Coronary artery (tissue), 2 donors: Measurements from ENCODE around the gene DTYMK.

Experiments used
- DNase-seq: peaks from one replicate; pipeline ENCODE4 v3.0.0-alpha.2; 2017; ENCODE audit warnings: low spot score
- H3K27ac ChIP-seq, 2 donors: fragments of 200-600 bp; sonication (generic); one replicate each; pipeline ENCODE4 v1.5.1; 2016 to 2019
- H3K4me3 ChIP-seq: fragments of 200-600 bp; sonication (generic); 2 replicates; pipeline ENCODE4 v1.5.1; 2016; ENCODE audit warnings: mild to moderate bottlenecking, moderate library complexity
- TF ChIP-seq, protein P1 (sequence below): fragments of 200-600 bp; sonication (generic); IDR thresholded peaks from one replicate; pipeline ENCODE4 v1.5.1; 2019; ENCODE audit warnings: antibody characterized with exemption

Gene DTYMK

DNA sequence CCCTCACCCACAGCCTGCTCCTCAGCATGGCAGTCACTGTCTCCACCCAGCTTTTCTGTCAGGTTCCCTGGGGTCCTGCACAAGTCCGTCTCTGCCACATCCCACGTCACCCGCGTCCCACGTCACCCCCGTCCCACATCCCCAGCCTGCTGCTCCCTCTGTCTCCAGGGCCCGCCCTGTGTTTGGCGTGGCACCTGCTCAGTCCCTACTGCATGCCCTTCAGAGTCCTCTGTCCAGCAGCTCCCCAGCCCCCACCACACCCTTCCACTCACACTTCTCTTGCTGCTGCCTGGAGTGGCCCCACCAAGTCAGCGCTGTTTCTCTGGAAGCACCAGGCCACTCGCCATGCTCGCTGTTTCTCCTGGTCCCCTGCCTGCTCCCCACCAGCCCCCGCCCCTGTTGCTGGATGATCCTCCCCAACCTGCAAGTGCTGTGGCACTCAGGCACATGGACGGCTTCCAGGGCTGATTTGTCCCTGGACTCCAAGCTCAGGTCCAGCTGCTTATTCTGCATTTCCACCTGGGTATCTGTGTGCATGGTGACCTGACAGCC, 30.3 kb downstream of the DTYMK start:
- H3K27ac ChIP-seq, result no peak overlapping the region
- no peak overlapping the region for H3K4me3 ChIP-seq
- TF ChIP-seq, protein P1, sequence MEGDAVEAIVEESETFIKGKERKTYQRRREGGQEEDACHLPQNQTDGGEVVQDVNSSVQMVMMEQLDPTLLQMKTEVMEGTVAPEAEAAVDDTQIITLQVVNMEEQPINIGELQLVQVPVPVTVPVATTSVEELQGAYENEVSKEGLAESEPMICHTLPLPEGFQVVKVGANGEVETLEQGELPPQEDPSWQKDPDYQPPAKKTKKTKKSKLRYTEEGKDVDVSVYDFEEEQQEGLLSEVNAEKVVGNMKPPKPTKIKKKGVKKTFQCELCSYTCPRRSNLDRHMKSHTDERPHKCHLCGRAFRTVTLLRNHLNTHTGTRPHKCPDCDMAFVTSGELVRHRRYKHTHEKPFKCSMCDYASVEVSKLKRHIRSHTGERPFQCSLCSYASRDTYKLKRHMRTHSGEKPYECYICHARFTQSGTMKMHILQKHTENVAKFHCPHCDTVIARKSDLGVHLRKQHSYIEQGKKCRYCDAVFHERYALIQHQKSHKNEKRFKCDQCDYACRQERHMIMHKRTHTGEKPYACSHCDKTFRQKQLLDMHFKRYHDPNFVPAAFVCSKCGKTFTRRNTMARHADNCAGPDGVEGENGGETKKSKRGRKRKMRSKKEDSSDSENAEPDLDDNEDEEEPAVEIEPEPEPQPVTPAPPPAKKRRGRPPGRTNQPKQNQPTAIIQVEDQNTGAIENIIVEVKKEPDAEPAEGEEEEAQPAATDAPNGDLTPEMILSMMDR, result no peak
- no peak for DNase-seq

DNA sequence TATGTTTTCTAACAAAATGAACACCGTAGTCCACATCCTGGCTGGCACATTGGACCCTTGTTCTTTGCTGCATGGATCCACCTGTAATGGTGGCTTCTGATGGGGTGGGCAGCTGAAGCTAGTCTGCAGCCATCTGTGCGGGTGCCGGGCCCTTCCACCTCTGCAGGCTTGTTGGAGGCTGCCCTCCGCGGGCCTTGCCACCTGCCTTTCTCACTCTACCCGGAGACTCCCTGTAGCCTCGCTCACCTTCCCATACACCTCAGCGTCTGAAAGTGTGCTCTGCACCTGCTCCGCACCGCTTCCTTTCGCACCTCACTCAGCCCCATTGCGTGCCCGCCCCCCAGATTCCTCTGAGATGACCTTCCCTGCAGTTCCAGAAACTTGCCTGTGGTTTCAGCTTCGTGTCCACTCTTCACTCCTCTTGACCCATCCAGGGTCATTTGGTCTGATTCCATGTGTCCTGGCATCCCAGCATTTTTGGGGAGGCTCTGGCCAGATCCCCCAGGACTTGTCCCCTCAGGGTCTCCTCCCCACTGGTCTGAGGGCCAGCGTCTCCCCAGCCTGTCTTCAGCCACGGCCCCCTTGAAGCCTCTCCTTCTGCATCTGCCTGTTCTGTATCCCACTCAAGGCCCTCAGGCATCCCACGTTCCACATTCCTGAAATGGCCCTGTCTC, 31.0 kb downstream of the DTYMK start:
- DNase-seq, result no peak
- TF ChIP-seq, protein P1, result no peak
- no peak overlapping the region for H3K4me3 ChIP-seq
- H3K27ac ChIP-seq, result no peak overlapping the region

DNA sequence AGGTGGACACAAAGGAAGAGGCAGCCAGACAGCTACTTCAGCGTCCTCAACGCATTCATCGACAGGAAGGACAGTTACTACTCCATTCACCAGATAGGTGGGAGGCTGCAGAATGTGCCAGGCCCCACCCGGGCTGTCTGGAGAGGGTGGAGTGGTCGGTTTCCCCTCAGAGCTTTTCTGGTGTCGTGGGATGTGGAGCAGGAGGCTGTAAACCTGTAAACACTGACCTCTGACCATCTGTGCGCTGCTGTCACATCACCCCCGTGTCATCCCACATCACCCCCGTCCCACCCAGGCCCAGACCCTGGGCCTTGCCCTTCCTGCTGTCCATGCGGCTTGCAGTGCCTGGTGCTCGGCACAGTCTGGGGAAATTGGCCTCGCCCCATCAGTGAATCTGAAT, 32.1 kb downstream of the DTYMK start:
- TF ChIP-seq, protein P1, result no peak
- Histone ChIP-seq H3K4me3 (no peak overlapping the region), H3K27ac (no peak overlapping the region)
- DNase-seq, result no peak

DNA sequence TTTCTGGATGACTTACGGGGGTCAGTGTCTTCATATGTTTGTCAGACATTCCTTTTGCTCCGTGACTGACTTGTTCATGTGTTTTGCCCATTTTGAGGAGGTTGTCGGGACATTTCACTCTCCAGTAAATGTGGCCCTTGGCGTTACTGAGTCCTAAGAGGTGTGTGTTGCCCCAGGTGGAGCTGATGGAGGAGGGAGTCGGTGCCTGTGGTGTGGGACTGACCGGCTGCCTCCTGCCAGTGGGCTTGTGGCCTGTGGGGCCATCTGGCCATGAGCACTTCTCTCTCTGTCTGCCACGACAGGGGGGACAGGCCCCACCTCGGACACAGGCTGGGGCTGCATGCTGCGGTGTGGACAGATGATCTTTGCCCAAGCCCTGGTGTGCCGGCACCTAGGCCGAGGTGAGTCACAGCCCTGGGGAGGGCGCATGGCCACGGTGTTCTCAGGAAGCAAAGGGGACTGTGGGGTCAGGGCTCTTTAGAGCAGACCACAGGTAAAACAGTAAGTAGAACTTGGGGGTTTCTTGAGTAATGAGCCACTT, 33.3 kb downstream of the DTYMK start:
- TF ChIP-seq, protein P1, result no peak
- DNase-seq, result no peak

DNA sequence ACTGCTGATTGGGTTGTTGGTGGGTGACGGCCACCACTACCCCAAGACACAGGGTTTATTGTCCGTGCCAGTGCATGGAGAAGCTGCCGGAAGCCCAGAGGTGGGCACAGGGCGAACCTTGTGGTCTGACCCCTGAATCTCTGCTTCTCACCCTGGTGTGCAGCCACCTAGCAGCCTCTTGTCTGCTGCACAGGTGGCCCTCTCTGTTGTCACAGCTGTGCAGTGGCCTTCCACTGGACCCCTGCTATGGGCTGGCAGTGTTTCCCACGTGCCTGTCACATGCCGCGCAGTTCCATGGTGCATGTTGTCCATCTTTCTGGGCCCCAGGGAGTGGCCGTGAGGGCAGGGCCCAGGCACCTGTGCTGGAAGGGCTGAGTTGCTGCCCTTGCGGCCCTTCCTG, 33.9 kb downstream of the DTYMK start:
- TF ChIP-seq, protein P1, result no peak
- no peak overlapping the region for H3K4me3 ChIP-seq
- DNase-seq, result no peak
- H3K27ac ChIP-seq, result no peak overlapping the region

More for the DNA sequence above, 33.3 kb downstream of the DTYMK start:
- Histone ChIP-seq H3K27ac (no peak overlapping the region), H3K4me3 (no peak overlapping the region)

DNA sequence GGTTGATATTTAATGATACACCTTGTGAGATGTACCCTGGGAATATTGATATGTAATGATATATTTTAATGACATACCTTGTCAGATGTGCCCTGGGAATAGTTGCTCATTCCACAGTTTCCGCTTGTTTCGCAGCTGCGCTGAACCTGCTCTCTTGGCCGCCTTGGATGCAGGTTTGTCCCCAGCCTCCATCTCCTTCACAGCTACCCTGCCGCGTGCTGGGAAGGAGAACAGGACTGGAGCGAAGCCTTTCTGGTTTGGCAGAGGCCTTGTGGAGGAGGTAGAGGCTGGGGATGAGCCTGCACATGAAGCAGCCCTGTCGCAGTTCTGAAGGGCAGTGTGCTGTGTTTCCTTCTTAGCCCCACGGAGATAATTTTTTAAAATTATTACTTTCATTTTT, 34.5 kb downstream of the DTYMK start:
- DNase-seq, result no peak
- H3K4me3 ChIP-seq, result no peak overlapping the region
- TF ChIP-seq, protein P1, result no peak
- no peak overlapping the region for H3K27ac ChIP-seq

DNA sequence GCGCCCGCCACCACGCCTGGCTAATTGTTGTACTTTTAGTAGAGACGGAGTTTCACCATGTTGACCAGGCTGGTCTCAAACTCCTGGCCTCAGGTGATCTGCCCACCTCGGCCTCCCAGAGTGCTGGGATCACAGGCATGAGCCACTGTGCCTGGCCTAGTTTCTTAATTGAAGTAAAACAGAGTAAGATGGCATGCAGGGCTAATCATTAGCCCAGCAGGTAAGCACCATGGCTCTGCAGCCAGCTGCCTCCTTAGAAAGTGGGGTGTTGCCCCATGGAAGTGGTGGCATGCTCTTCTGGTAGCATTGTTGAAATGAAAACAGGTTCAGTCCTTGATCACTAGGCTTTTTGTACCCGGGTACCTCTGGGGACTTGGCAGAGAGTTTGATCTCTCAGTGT, 36.7 kb downstream of the DTYMK start:
- DNase-seq, result no peak
- Histone ChIP-seq H3K27ac (no peak overlapping the region), H3K4me3 (no peak overlapping the region)
- TF ChIP-seq, protein P1, result no peak
